ENCODE measurements around the gene SDCCAG8. TPM values are rescaled to one million over a fixed set of nuclear protein-coding genes. Genes with fewer than 3 reads are reported as not detected.

The SDCCAG8 gene
- total RNA-seq = 45.6 and 52.1 TPM in 2 replicates

GRCh38 chr1:243255791-243256512 is at the start of gene SDCCAG8:
SDCCAG8 (plus strand) TSS chr1:243256041; CDS start chr1:243256174, 133 bp downstream.

GRCh38 chr1:243254927-243255790 is 682 bp upstream of the SDCCAG8 start, which contains the start of gene CEP170:
CEP170 (minus strand) TSS chr1:243255281; CDS start chr1:243225280, 30,001 bp downstream.

Other genes starting within 250 kb of the SDCCAG8 start
- gene CEP170, start 760 bp upstream of the SDCCAG8 start, total RNA-seq = 22.4 and 30.4 TPM in 2 replicates